ENCODE results near the gene SLC9A1.
"Not testable (repeated sequence)": the region's sequence is repeated elsewhere in the genome, so short reads cannot be mapped to it uniquely, and the experiment has no call there.

The SLC9A1 gene

DNA sequence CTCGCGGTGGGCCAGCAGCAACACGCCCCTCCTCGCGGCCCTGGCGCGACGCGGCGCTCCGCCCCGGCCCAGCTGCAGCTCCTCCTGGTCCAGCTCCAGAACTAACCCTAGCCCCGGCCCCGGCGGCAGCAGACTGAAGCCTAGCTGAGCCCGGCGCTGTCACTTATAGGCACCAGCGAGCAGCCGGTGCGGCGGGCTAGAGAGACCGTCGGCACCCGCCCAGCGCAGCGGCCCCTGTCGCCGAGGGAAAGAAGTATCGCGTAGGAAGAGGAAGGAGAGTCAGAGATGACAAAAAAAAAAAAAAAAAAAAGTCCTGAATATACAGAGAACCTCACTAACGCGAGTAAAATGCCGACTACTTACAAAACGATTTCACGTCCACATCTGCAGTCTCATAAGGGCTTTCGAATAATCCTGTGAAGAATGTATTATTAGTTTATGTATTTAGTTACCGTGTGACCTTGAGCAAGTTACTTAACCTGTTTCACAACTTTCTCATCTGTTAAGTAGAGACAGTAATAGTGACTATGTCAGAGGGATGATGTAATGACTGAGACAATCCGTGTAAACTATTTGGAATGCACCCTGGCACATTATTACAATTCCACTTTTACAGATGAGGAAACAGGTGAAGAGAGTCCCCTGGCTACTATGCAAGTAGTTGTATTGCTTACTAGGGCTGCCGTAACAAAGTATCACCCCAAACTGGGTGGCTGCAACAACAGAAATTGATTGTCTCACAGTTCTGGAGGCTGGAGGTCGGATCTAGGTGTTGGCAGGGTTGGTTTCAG is at the start of gene SLC9A1:
SLC9A1 (minus strand) TSS at position 135 of the 791 bp plus-strand sequence. CDS start 791 bp downstream, outside the sequence.
- H3K27ac ChIP-seq, result peak within 1 kb of the TSS; percentile 100
- no peak for TF ChIP-seq ZFX (IDR thresholded peaks at IDR 0.05; ENCODE audit: borderline replicate concordance)
- TF ChIP-seq, protein P1, sequence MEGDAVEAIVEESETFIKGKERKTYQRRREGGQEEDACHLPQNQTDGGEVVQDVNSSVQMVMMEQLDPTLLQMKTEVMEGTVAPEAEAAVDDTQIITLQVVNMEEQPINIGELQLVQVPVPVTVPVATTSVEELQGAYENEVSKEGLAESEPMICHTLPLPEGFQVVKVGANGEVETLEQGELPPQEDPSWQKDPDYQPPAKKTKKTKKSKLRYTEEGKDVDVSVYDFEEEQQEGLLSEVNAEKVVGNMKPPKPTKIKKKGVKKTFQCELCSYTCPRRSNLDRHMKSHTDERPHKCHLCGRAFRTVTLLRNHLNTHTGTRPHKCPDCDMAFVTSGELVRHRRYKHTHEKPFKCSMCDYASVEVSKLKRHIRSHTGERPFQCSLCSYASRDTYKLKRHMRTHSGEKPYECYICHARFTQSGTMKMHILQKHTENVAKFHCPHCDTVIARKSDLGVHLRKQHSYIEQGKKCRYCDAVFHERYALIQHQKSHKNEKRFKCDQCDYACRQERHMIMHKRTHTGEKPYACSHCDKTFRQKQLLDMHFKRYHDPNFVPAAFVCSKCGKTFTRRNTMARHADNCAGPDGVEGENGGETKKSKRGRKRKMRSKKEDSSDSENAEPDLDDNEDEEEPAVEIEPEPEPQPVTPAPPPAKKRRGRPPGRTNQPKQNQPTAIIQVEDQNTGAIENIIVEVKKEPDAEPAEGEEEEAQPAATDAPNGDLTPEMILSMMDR (IDR thresholded peaks at IDR 0.05), result peak; percentile 97

- TF ChIP-seq ZFX (IDR thresholded peaks at IDR 0.05; ENCODE audit: borderline replicate concordance), result no peak
- TF ChIP-seq, protein P1 (IDR thresholded peaks at IDR 0.05), result no peak
- no peak overlapping the region for H3K27ac ChIP-seq
These were observed 49.0 kb upstream of the SLC9A1 start for GRCh38 chr1:27203946-27204345.

DNA sequence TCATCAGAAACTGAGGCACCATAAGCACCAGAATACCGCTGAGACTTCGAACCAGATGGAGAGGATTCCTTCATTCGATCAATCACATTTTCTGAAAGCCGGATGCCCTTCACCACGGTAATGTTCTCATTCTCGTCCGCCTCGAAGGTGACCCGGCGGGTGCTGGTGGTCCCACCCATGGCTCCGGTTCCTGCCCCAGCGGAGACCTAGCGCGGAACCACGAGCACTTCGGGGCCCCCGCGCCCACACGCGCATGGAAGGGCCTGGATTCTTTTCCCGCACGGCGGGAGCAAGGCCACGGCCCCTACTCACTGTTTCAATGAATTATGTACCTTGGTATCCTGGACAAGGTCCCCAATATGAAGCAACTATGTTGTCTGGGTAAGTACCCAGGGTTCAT is 46.4 kb upstream of the SLC9A1 start:
- TF ChIP-seq, protein P1 (IDR thresholded peaks at IDR 0.05), result no peak
- no peak for TF ChIP-seq ZFX (IDR thresholded peaks at IDR 0.05; ENCODE audit: borderline replicate concordance)
- no peak overlapping the region for H3K27ac ChIP-seq

DNA sequence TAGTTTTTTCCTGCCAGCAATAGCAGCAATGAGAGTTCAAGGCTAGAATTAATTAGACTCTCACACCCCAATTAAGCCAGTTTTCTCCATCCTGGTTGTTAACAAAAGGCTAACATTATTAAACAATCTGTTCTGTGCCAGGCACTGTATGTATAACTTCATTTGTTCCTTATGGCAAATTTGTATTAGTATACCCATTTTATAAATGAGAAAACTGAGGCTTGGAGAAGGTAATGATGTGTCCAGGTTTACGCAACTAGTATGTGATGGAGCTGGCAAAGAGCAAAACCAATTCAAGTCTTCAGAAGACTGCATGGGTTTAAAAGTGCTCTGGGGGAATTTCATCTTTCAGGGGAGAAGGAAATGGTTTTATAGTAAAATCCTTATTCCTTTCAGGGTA is 38.3 kb upstream of the SLC9A1 start:
- H3K27ac ChIP-seq, result no peak overlapping the region
- TF ChIP-seq, protein P1 (IDR thresholded peaks at IDR 0.05), result no peak
- no peak for TF ChIP-seq ZFX (IDR thresholded peaks at IDR 0.05; ENCODE audit: borderline replicate concordance)

DNA sequence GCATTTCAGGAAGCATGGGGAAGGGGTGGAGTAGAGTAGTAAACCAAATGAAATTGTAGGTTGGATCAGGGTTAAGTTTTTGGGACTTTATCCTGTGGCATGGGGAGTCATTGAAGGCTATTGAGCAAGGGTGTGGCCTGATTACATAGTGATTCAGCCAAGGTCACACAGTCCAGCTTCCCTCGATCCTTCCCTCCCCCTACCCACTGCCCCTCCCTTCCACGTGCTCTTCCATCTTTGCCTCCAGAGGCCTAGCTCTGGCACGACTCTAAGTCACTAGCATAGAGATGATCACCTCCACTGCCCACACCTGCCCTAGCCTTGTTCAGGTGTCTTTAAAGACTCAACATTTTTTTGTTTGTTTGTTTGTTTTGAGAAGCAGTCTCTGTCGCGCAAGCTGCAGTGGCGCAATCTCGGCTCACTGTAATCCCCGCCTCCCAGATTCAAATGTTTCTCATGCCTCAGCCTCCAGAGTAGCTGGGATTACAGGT is 37.2 kb upstream of the SLC9A1 start:
- no peak overlapping the region for H3K27ac ChIP-seq
- TF ChIP-seq, protein P1 (IDR thresholded peaks at IDR 0.05), result no peak
- TF ChIP-seq ZFX (IDR thresholded peaks at IDR 0.05; ENCODE audit: borderline replicate concordance), result no peak

GRCh38 chr1:27184665-27185064 is 29.7 kb upstream of the SLC9A1 start:
- not testable (repeated sequence) for H3K27ac ChIP-seq

GRCh38 chr1:27179979-27180378 is 25.1 kb upstream of the SLC9A1 start:
- no peak overlapping the region for H3K27ac ChIP-seq
- no peak for TF ChIP-seq ZFX (IDR thresholded peaks at IDR 0.05; ENCODE audit: borderline replicate concordance)
- TF ChIP-seq, protein P1 (IDR thresholded peaks at IDR 0.05), result no peak
